Measurements from ENCODE around the gene TMEM89. TPM values are rescaled to one million over a fixed set of nuclear protein-coding genes. Genes with fewer than 3 reads are reported as not detected.
A peak's percentile ranks its signal among the peaks of the same experiment; 100 is the strongest.

The TMEM89 gene
- total RNA-seq, 2 donors from 2014 or later, result 0.57 TPM; not detected in 1

GRCh38 chr3:48634661-48635221, 13.2 kb upstream of the TMEM89 start:
- peaks cover 38% of the 10 kb centered on the region for H3K36me3 Mint-ChIP-seq (ENCODE audit: low read depth)
- DNase-seq, result peak; percentile 85
- H3K27ac Mint-ChIP-seq, result peak overlapping the region; percentile 76
- Histone ChIP-seq H3K9ac (ENCODE audit: extremely low read depth, low read length, poor library complexity, severe bottlenecking) (peak overlapping the region; percentile 77), H3K27me3 (ENCODE audit: control insufficient read depth, insufficient read depth, low read length, poor library complexity, severe bottlenecking) (no peaks in the 10 kb centered on the region), H3K4me1 (ENCODE audit: control insufficient read depth, insufficient read depth, low read length) (peaks cover 11% of the 10 kb centered on the region), H3K9me3 (ENCODE audit: control insufficient read depth, low read length) (no peaks in the 10 kb centered on the region), H3K36me3 (ENCODE audit: control insufficient read depth, insufficient read depth, low read length) (peaks cover 35% of the 10 kb centered on the region), H3K4me3 (ENCODE audit: low read length) (peak overlapping the region; percentile 85), H3K27ac (ENCODE audit: low read depth, low read length) (peak overlapping the region; percentile 76)
- H3K4me1 Mint-ChIP-seq, result peaks cover 21% of the 10 kb centered on the region
- H3K9me3 Mint-ChIP-seq, result no peaks in the 10 kb centered on the region
- TF ChIP-seq, protein P1, sequence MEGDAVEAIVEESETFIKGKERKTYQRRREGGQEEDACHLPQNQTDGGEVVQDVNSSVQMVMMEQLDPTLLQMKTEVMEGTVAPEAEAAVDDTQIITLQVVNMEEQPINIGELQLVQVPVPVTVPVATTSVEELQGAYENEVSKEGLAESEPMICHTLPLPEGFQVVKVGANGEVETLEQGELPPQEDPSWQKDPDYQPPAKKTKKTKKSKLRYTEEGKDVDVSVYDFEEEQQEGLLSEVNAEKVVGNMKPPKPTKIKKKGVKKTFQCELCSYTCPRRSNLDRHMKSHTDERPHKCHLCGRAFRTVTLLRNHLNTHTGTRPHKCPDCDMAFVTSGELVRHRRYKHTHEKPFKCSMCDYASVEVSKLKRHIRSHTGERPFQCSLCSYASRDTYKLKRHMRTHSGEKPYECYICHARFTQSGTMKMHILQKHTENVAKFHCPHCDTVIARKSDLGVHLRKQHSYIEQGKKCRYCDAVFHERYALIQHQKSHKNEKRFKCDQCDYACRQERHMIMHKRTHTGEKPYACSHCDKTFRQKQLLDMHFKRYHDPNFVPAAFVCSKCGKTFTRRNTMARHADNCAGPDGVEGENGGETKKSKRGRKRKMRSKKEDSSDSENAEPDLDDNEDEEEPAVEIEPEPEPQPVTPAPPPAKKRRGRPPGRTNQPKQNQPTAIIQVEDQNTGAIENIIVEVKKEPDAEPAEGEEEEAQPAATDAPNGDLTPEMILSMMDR (conservative IDR thresholded peaks at IDR 0.05), result no peak
- peak overlapping the region; percentile 70 for H3K4me3 Mint-ChIP-seq
- 0 to 1% methylated on average over 21 to 30 of the region's 30 CpGs for WGBS, 2 experiments (ENCODE audit: insufficient coverage in 1 of 2, insufficient read length in 1 of 2)
- H3K27me3 Mint-ChIP-seq (ENCODE audit: insufficient read depth), result no peaks in the 10 kb centered on the region

- Mint-ChIP-seq H3K27me3 (ENCODE audit: insufficient read depth) (no peaks in the 10 kb centered on the region), H3K4me3 (peak overlapping the region; percentile 70), H3K4me1 (peaks cover 21% of the 10 kb centered on the region), H3K36me3 (ENCODE audit: low read depth) (peaks cover 39% of the 10 kb centered on the region), H3K27ac (no peak overlapping the region), H3K9me3 (no peaks in the 10 kb centered on the region)
- H3K36me3 ChIP-seq (ENCODE audit: control insufficient read depth, insufficient read depth, low read length), result peaks cover 34% of the 10 kb centered on the region
- peak overlapping the region; percentile 85 for H3K4me3 ChIP-seq (ENCODE audit: low read length)
- no peak overlapping the region for H3K9ac ChIP-seq (ENCODE audit: extremely low read depth, low read length, poor library complexity, severe bottlenecking)
- H3K27me3 ChIP-seq (ENCODE audit: control insufficient read depth, insufficient read depth, low read length, poor library complexity, severe bottlenecking), result no peaks in the 10 kb centered on the region
- TF ChIP-seq, protein P1 (conservative IDR thresholded peaks at IDR 0.05), result no peak
- no peak overlapping the region for H3K27ac ChIP-seq (ENCODE audit: low read depth, low read length)
- 85 to 100% methylated on average over 1 to 2 of the region's 2 CpGs for WGBS, 2 experiments (ENCODE audit: insufficient coverage in 1 of 2, insufficient read length in 1 of 2)
- no peak for DNase-seq
- H3K9me3 ChIP-seq (ENCODE audit: control insufficient read depth, low read length), result no peaks in the 10 kb centered on the region
- H3K4me1 ChIP-seq (ENCODE audit: control insufficient read depth, insufficient read depth, low read length), result peaks cover 11% of the 10 kb centered on the region
Measured at GRCh38 chr3:48633743-48634142, 12.2 kb upstream of the TMEM89 start.

DNA sequence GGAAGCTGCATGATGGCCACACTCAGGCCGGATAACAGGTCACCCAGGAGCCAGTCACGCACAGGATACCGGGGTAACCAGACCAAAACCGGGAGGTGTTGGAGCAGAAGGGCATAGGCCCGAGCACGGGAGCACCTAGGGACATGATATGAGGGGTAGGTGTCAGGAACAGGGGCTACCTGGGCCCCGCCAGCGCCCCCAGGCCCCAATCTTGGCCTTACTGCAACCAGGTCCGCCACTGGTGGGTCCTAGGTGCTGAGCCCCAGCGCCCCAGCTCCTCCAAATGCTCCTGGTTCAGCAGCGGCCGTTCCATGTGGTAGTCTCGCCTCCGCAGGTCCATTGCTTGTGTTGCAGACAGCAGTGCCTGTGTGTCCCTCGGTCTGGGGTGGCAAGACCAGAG, 11.7 kb upstream of the TMEM89 start:
- no peak overlapping the region for H3K27ac Mint-ChIP-seq
- no peak for DNase-seq
- H3K9ac ChIP-seq (ENCODE audit: extremely low read depth, low read length, poor library complexity, severe bottlenecking), result no peak overlapping the region

More for the DNA sequence above, 11.7 kb upstream of the TMEM89 start:
- Mint-ChIP-seq H3K4me3 (no peak overlapping the region), H3K4me1 (peaks cover 21% of the 10 kb centered on the region), H3K36me3 (ENCODE audit: low read depth) (peaks cover 44% of the 10 kb centered on the region), H3K9me3 (no peaks in the 10 kb centered on the region), H3K27me3 (ENCODE audit: insufficient read depth) (no peaks in the 10 kb centered on the region)
- Histone ChIP-seq H3K4me3 (ENCODE audit: low read length) (no peak overlapping the region), H3K27ac (ENCODE audit: low read depth, low read length) (no peak overlapping the region), H3K9me3 (ENCODE audit: control insufficient read depth, low read length) (no peaks in the 10 kb centered on the region), H3K27me3 (ENCODE audit: control insufficient read depth, insufficient read depth, low read length, poor library complexity, severe bottlenecking) (no peaks in the 10 kb centered on the region), H3K4me1 (ENCODE audit: control insufficient read depth, insufficient read depth, low read length) (peaks cover 11% of the 10 kb centered on the region), H3K36me3 (ENCODE audit: control insufficient read depth, insufficient read depth, low read length) (peaks cover 37% of the 10 kb centered on the region)
- WGBS, 2 experiments (ENCODE audit: insufficient coverage in 1 of 2, insufficient read length in 1 of 2), result 84 to 96% methylated on average over 5 to 15 of the region's 15 CpGs
- TF ChIP-seq, protein P1 (conservative IDR thresholded peaks at IDR 0.05), result no peak

Data from endodermal cell (in vitro differentiated cells).